Gastroesophageal sphincter (tissue), 4 donors: ENCODE data around the gene ZNF236. TPM values are rescaled to one million over a fixed set of nuclear protein-coding genes. Genes with fewer than 3 reads are reported as not detected.

Experiments used
- ATAC-seq: fragments of 150-250 bp; one replicate; pipeline ENCODE4 v1.9.1; 2016; ENCODE audit warnings: mild to moderate bottlenecking, moderate library complexity
- H3K27ac ChIP-seq, 4 donors: fragments of 200-600 bp; sonication (generic) in 3 of 4; 1 replicate in 3 of 4; 2 replicates in 1 of 4; pipeline ENCODE4 v1.5.1; 2016 to 2019
- H3K27me3 ChIP-seq: fragments of 200-600 bp; sonication (generic); one replicate; pipeline ENCODE4 v1.5.1; 2019
- H3K36me3 ChIP-seq, 2 donors: fragments of 200-600 bp; sonication (generic); one replicate each; pipeline ENCODE4 v1.5.1; 2019; ENCODE audit warnings: control low read depth in 1 of 2
- H3K4me1 ChIP-seq, 3 donors: fragments of 200-600 bp; sonication (generic); 1 replicate in 2 of 3; 2 replicates in 1 of 3; pipeline ENCODE4 v1.5.1; 2016 to 2019; ENCODE audit warnings: control low read depth in 2 of 3
- H3K4me3 ChIP-seq, 2 donors: fragments of 200-600 bp; sonication (generic); one replicate each; pipeline ENCODE4 v1.5.1; 2019; ENCODE audit warnings: mild to moderate bottlenecking in 1 of 2, moderate library complexity in 1 of 2
- H3K9me3 ChIP-seq, 3 donors: fragments of 200-600 bp; sonication (generic); one replicate each; pipeline ENCODE4 v1.5.1; 2017 to 2019; ENCODE audit warnings: control low read depth in 2 of 3
- EP300 ChIP-seq: sonication (generic); formaldehyde crosslinking; IDR thresholded peaks from one replicate; pipeline ENCODE4 v1.6.1; 2017; ENCODE audit warnings: antibody characterized with exemption, mild to moderate bottlenecking
- POLR2A ChIP-seq, 2 donors: fragments of 450-650 bp; IDR thresholded peaks; one replicate each; pipeline ENCODE4 v1.6.1; 2017; ENCODE audit warnings: antibody characterized with exemption in 2 of 2, mild to moderate bottlenecking in 2 of 2, moderate library complexity in 1 of 2
- POLR2AphosphoS5 ChIP-seq: sonication (generic); formaldehyde crosslinking; IDR thresholded peaks from one replicate; pipeline ENCODE4 v1.6.1; 2017; ENCODE audit warnings: antibody characterized with exemption
- WGBS, 2 donors: methylation state at CpG; one replicate each; pipeline ENCODE4 v1.1.5; 2018; ENCODE audit warnings: low coverage in 1 of 2; 5-methylcytosine and 5-hydroxymethylcytosine counted together
- total RNA-seq, 4 donors: library from RNA; depleted of rRNA; stranded (reverse); fragments of >200 nt; gene quantifications; one replicate each; pipeline ENCODE4 v1.1.0, GENCODE V29; 2016
- TF ChIP-seq, protein P1 (sequence below), 4 experiments: fragments of 200-600 bp in 2 of 4; fragments of 450-650 bp in 2 of 4; sonication (generic) in 1 of 4; IDR thresholded peaks; one replicate each; pipeline ENCODE4 v1.5.1; 2017 to 2019; ENCODE audit warnings: antibody characterized with exemption in 4 of 4, mild to moderate bottlenecking in 2 of 4, moderate library complexity in 2 of 4

ZNF236 gene
- total RNA-seq, 4 donors from 2014 or later = 8.5 to 26.8 (median 16.8) TPM

DNA sequence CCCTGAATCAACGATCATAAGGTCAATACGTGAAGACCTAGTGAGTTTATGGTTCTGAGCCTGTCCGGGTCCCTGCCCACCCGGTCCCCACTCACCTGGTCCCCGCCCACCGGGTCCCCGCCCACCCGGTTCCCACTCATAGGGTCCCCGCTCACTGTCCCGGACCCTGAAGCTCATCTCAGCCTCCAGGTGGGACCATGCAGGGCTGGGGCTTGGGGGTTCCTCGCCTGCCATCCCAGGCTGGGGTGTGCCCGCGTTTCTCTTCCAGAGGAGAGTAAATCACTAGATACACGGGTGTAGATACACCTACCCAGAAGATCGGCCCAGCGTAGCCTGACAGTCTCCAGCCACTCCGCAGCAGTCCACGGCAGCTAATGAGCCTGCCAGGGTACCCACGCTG is 178.7 kb downstream of the ZNF236 start:
- Histone ChIP-seq H3K9me3 (no peaks in the 10 kb centered on the region), H3K27ac (peak overlapping the region in 1 of 4 donors; percentile 17), H3K4me1 (peaks cover 0 to 12% (median 0%) of the 10 kb centered on the region in 3 donors), H3K4me3 (no peak overlapping the region), H3K27me3 (peaks cover 7% of the 10 kb centered on the region), H3K36me3 (peaks cover 0 to 5% of the 10 kb centered on the region in 2 donors)
- WGBS, 2 donors = 67 to 72% methylated on average over 3 to 10 of the region's 19 CpGs
- TF ChIP-seq, protein P1, sequence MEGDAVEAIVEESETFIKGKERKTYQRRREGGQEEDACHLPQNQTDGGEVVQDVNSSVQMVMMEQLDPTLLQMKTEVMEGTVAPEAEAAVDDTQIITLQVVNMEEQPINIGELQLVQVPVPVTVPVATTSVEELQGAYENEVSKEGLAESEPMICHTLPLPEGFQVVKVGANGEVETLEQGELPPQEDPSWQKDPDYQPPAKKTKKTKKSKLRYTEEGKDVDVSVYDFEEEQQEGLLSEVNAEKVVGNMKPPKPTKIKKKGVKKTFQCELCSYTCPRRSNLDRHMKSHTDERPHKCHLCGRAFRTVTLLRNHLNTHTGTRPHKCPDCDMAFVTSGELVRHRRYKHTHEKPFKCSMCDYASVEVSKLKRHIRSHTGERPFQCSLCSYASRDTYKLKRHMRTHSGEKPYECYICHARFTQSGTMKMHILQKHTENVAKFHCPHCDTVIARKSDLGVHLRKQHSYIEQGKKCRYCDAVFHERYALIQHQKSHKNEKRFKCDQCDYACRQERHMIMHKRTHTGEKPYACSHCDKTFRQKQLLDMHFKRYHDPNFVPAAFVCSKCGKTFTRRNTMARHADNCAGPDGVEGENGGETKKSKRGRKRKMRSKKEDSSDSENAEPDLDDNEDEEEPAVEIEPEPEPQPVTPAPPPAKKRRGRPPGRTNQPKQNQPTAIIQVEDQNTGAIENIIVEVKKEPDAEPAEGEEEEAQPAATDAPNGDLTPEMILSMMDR (IDR thresholded peaks at IDR 0.05) = no peak
- no peak for TF ChIP-seq POLR2A (IDR thresholded peaks at IDR 0.05)
- TF ChIP-seq POLR2AphosphoS5 = no peak
- TF ChIP-seq EP300 = no peak
- ATAC-seq = peak; percentile 28

DNA sequence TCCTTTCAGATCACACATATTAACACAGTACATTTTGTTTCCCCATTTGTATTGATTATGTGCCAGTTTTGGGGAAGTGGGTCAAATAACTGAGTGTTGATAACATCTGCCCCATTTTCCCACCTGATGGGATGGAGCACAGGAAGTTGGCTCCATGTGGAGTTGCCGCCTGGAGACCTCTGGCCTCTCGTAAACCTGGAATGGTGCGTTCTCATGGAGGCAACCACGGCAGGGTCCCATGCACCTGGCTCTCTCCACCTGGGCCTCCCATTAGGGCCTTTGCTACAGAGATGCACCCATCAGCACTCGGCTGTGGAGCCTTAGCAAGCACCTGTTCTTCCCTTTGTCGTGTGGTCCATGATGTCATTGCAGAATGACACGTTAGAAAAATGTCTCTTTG is 179.6 kb downstream of the ZNF236 start:
- H3K4me3 ChIP-seq = no peak overlapping the region
- H3K27ac ChIP-seq = no peak overlapping the region
- peaks cover 0 to 12% (median 0%) of the 10 kb centered on the region in 3 donors for H3K4me1 ChIP-seq
- H3K9me3 ChIP-seq = no peaks in the 10 kb centered on the region
- TF ChIP-seq POLR2AphosphoS5 (no peak), EP300 (no peak), POLR2A (IDR thresholded peaks at IDR 0.05) (no peak)
- TF ChIP-seq, protein P1 (IDR thresholded peaks at IDR 0.05) = no peak
- ATAC-seq = no peak
- H3K36me3 ChIP-seq = peaks cover 0 to 9% of the 10 kb centered on the region in 2 donors
- 90% methylated on average over 7 of the region's 7 CpGs; no CpG with 5 or more reads in 1 of the 2 donors for WGBS, 2 donors
- peaks cover 7% of the 10 kb centered on the region for H3K27me3 ChIP-seq

DNA sequence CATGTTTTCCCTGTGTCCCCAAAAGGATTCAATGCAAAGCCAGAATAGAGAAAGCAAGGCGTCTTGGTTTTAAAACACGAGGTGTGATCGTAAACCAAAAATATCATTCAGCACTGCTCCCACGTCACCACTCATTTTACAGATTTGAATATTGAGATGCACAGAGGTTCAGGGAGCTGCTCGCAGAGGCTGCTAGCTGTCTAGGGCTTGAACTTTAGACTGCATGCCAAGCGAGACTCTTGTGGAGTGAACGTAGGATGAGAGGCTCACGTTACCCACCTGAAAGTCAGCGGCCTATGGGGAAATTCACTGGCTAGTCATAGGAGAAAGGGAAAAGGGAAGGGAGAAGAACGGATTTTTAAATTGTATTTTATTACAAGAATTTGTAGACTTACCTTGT is 180.1 kb downstream of the ZNF236 start:
- no peak for TF ChIP-seq EP300
- TF ChIP-seq, protein P1 (IDR thresholded peaks at IDR 0.05) = no peak
- TF ChIP-seq POLR2A (IDR thresholded peaks at IDR 0.05) = no peak
- no peak for TF ChIP-seq POLR2AphosphoS5
- Histone ChIP-seq H3K4me1 (peaks cover 0 to 16% (median 0%) of the 10 kb centered on the region in 3 donors), H3K27me3 (peaks cover 7% of the 10 kb centered on the region), H3K27ac (no peak overlapping the region), H3K36me3 (peaks cover 0 to 9% of the 10 kb centered on the region in 2 donors), H3K9me3 (no peaks in the 10 kb centered on the region), H3K4me3 (no peak overlapping the region)
- ATAC-seq = no peak
- WGBS, 2 donors = 91 to 93% methylated on average over 7 to 10 of the region's 10 CpGs

DNA sequence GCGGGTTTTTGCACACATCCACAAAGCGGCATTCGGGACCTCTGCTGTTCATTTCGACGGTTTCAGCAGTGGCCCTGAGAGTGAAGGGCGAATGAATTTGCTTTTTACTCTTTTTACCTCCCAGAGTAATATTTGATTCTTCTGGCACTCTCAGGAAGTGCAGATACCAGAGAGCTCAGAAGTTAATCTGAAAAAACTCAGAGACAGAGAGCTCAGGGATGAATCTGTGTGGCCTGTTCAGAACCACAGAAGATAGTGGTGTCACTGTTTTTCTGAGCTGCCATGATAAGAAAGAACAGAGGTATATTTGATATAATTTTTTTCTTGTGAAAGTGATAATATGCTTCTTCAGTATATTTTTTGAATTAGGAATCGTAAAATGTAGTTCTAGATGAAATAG is 181.0 kb downstream of the ZNF236 start:
- H3K9me3 ChIP-seq = no peaks in the 10 kb centered on the region
- peaks cover 0 to 16% (median 0%) of the 10 kb centered on the region in 3 donors for H3K4me1 ChIP-seq
- WGBS, 2 donors = 90 to 100% methylated on average over 1 to 7 of the region's 7 CpGs
- no peak overlapping the region for H3K27ac ChIP-seq
- H3K27me3 ChIP-seq = peaks cover 4% of the 10 kb centered on the region
- H3K36me3 ChIP-seq = peaks cover 0 to 9% of the 10 kb centered on the region in 2 donors
- ATAC-seq = no peak
- TF ChIP-seq POLR2A (IDR thresholded peaks at IDR 0.05) (no peak), POLR2AphosphoS5 (no peak), EP300 (no peak)
- no peak overlapping the region for H3K4me3 ChIP-seq

DNA sequence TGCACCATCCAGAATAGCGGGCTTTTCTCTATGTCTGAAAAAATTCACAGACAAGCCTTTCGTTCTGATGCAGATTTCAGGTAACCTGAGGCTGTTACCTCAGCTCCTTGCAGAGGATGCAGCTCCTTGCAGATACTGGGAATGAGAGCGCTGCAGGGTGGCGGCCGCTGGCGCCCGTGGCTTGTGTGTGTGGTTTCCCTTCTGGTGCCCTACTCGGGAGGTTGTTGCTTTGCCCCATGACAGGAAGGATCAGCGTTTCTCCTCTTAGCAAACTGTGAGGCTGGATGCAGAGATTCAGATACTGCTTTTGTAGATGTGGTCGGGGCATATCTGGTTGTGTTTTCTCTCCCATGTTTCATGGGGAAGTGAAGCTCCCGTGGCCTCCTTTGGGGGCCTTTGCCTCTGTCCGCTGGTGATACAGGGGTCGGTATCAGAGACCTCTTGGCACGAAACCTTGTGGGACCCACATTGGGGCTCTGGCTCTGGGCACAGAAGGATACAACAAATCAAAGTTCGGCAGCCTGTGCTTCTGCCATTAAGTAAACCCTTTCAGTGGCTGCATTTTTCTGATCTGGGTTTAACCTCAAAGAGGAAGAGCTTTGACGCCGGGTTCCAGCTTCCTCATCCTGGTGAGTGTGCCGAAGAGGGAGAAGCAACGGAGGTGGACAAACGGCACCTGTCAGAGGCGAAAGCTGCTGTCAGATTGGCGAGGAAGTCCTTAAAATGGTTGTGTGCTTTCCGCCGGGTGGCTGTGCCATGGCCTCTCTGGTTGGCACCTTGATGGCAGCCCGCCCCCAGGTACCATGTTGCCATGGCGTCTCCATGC is 182.4 kb downstream of the ZNF236 start:
- 67% methylated on average over 7 to 8 of the region's 26 CpGs for WGBS, 2 donors
- H3K9me3 ChIP-seq = no peaks in the 10 kb centered on the region
- peaks cover 0 to 18% of the 10 kb centered on the region in 2 donors for H3K36me3 ChIP-seq
- no peaks in the 10 kb centered on the region for H3K27me3 ChIP-seq
- TF ChIP-seq, protein P1 (IDR thresholded peaks at IDR 0.05) = no peak
- TF ChIP-seq EP300 (no peak), POLR2A (IDR thresholded peaks at IDR 0.05) (no peak), POLR2AphosphoS5 (no peak)
- no peak for ATAC-seq
- peak overlapping the region in 2 of 4 donors; percentile 14 to 36 for H3K27ac ChIP-seq
- no peak overlapping the region for H3K4me3 ChIP-seq
- peaks cover 0 to 16% (median 0%) of the 10 kb centered on the region in 3 donors for H3K4me1 ChIP-seq
